ENCODE measurements around the gene EOLA2.

The EOLA2 gene

DNA sequence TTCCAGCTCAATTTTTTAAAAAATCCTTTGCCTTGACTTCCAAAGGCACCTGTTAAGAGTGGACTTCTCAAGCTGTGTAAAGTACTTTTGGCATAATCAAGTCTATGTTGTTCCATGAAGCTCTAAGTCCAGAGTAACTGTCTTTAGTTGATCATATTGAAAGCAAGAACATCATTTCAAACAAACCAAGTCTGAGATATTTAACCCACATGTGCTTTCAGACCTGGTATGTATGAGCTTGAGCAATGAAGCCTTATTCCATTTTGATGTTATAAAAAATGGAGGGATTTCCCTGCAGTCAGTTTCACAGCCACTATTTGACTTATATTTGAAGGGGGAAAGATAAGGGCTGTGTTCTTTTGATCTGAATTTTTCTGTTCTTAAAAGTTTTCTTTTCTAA lies 23.7 kb upstream of the EOLA2 start:
- ATAC-seq: no peak
- TF ChIP-seq SNAI2 (CRISPR knock-in tag; IDR thresholded peaks at IDR 0.05): no peak
- no peak for TF ChIP-seq ZC3H10 (CRISPR knock-in tag; IDR thresholded peaks at IDR 0.05)
- no peak for TF ChIP-seq BACH2 (CRISPR knock-in tag; IDR thresholded peaks at IDR 0.05; ENCODE audit: borderline replicate concordance)
- TF ChIP-seq GLIS3 (CRISPR knock-in tag; IDR thresholded peaks at IDR 0.05): no peak
- no peak for TF ChIP-seq ZFP30 (CRISPR knock-in tag; IDR thresholded peaks at IDR 0.05)
- no peak for TF ChIP-seq CSDC2 (CRISPR knock-in tag; IDR thresholded peaks at IDR 0.05)
- TF ChIP-seq OSR1 (CRISPR knock-in tag; IDR thresholded peaks at IDR 0.05): no peak
- no peak for TF ChIP-seq ZFP3 (CRISPR knock-in tag; IDR thresholded peaks at IDR 0.05)
- TF ChIP-seq ISL1 (CRISPR knock-in tag; IDR thresholded peaks at IDR 0.05): no peak
- TF ChIP-seq PPARA (CRISPR knock-in tag; IDR thresholded peaks at IDR 0.05; ENCODE audit: borderline replicate concordance): no peak
- no peak for TF ChIP-seq ZNF70 (CRISPR knock-in tag; IDR thresholded peaks at IDR 0.05)
- no peak for TF ChIP-seq RARB (CRISPR knock-in tag; IDR thresholded peaks at IDR 0.05)
- TF ChIP-seq TCF4 (CRISPR knock-in tag; IDR thresholded peaks at IDR 0.05; ENCODE audit: borderline replicate concordance): no peak
- TF ChIP-seq POU6F1 (CRISPR knock-in tag; IDR thresholded peaks at IDR 0.05; ENCODE audit: borderline replicate concordance, low read depth): no peak
- TF ChIP-seq, protein P1, sequence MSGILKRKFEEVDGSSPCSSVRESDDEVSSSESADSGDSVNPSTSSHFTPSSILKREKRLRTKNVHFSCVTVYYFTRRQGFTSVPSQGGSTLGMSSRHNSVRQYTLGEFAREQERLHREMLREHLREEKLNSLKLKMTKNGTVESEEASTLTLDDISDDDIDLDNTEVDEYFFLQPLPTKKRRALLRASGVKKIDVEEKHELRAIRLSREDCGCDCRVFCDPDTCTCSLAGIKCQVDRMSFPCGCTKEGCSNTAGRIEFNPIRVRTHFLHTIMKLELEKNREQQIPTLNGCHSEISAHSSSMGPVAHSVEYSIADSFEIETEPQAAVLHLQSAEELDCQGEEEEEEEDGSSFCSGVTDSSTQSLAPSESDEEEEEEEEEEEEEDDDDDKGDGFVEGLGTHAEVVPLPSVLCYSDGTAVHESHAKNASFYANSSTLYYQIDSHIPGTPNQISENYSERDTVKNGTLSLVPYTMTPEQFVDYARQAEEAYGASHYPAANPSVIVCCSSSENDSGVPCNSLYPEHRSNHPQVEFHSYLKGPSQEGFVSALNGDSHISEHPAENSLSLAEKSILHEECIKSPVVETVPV (CRISPR knock-in tag; IDR thresholded peaks at IDR 0.05): no peak

DNA sequence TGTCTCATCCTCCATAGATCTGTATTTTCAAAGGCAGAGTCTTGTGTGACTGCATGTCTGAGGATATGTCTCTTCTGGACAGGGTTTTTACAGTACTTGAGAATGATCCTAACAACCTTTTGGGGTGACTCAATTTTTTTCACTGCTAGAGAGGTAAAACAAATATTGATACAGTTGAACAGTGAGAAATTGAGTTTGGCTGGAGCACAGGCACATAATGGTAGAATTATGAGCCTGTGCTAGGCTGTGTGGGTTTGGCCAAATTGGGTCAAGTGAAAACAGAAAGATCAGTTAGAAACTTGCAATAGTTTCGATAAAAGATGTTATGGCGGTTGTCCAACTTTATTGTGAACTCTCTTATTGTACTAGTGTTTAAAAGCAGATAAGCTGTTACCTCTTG lies 23.3 kb upstream of the EOLA2 start:
- no peak for ATAC-seq
- TF ChIP-seq ZNF8 (CRISPR knock-in tag; IDR thresholded peaks at IDR 0.05) (no peak), PATZ1 (CRISPR knock-in tag; IDR thresholded peaks at IDR 0.05; ENCODE audit: borderline replicate concordance) (no peak), TOX (CRISPR knock-in tag; IDR thresholded peaks at IDR 0.05; ENCODE audit: borderline replicate concordance) (no peak), ZC3H10 (CRISPR knock-in tag; IDR thresholded peaks at IDR 0.05) (no peak), PPARA (CRISPR knock-in tag; IDR thresholded peaks at IDR 0.05; ENCODE audit: borderline replicate concordance) (no peak), CREB5 (CRISPR knock-in tag; IDR thresholded peaks at IDR 0.05; ENCODE audit: low read depth) (no peak), ISL1 (CRISPR knock-in tag; IDR thresholded peaks at IDR 0.05) (no peak), BACH2 (CRISPR knock-in tag; IDR thresholded peaks at IDR 0.05; ENCODE audit: borderline replicate concordance) (no peak), RARB (CRISPR knock-in tag; IDR thresholded peaks at IDR 0.05) (no peak), TCF4 (CRISPR knock-in tag; IDR thresholded peaks at IDR 0.05; ENCODE audit: borderline replicate concordance) (no peak), OSR1 (CRISPR knock-in tag; IDR thresholded peaks at IDR 0.05) (no peak), GLIS3 (CRISPR knock-in tag; IDR thresholded peaks at IDR 0.05) (no peak), POU6F1 (CRISPR knock-in tag; IDR thresholded peaks at IDR 0.05; ENCODE audit: borderline replicate concordance, low read depth) (no peak), ARNTL (CRISPR knock-in tag; IDR thresholded peaks at IDR 0.05; ENCODE audit: borderline replicate concordance, low read depth) (no peak), SNAI2 (CRISPR knock-in tag; IDR thresholded peaks at IDR 0.05) (no peak), ZNF70 (CRISPR knock-in tag; IDR thresholded peaks at IDR 0.05) (no peak), CSDC2 (CRISPR knock-in tag; IDR thresholded peaks at IDR 0.05) (no peak)
- TF ChIP-seq, protein P2, sequence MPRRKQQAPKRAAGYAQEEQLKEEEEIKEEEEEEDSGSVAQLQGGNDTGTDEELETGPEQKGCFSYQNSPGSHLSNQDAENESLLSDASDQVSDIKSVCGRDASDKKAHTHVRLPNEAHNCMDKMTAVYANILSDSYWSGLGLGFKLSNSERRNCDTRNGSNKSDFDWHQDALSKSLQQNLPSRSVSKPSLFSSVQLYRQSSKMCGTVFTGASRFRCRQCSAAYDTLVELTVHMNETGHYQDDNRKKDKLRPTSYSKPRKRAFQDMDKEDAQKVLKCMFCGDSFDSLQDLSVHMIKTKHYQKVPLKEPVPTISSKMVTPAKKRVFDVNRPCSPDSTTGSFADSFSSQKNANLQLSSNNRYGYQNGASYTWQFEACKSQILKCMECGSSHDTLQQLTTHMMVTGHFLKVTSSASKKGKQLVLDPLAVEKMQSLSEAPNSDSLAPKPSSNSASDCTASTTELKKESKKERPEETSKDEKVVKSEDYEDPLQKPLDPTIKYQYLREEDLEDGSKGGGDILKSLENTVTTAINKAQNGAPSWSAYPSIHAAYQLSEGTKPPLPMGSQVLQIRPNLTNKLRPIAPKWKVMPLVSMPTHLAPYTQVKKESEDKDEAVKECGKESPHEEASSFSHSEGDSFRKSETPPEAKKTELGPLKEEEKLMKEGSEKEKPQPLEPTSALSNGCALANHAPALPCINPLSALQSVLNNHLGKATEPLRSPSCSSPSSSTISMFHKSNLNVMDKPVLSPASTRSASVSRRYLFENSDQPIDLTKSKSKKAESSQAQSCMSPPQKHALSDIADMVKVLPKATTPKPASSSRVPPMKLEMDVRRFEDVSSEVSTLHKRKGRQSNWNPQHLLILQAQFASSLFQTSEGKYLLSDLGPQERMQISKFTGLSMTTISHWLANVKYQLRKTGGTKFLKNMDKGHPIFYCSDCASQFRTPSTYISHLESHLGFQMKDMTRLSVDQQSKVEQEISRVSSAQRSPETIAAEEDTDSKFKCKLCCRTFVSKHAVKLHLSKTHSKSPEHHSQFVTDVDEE (CRISPR knock-in tag; IDR thresholded peaks at IDR 0.05): no peak
- TF ChIP-seq, protein P1 (CRISPR knock-in tag; IDR thresholded peaks at IDR 0.05): no peak

All from SK-N-SH treated with all-trans-retinoic acid at 6 μM for 48 hours (cell line).